Right lobe of liver (tissue), 4 donors: Measurements from ENCODE around the gene MAPKAPK2.

Experiments
- CTCF ChIP-seq, 4 donors: fragments of 200-600 bp in 3 of 4; fragments of 450-650 bp in 1 of 4; IDR thresholded peaks; one replicate each; pipeline versions ENCODE4 v1.5.1 to v1.8.0; 2016 to 2022; ENCODE audit warnings: antibody characterized with exemption in 4 of 4, mild to moderate bottlenecking in 2 of 4
- POLR2A ChIP-seq: fragments of 450-650 bp; IDR thresholded peaks from one replicate; pipeline ENCODE4 v1.6.1; 2017; ENCODE audit warnings: antibody characterized with exemption, mild to moderate bottlenecking
- donor health status: DM: no; HTN: no; CAD: no.
- donor health status: DM: no; HTN: no; CAD: no.
- donor health status: DM: no; HTN: yes; CAD: no.

DNA sequence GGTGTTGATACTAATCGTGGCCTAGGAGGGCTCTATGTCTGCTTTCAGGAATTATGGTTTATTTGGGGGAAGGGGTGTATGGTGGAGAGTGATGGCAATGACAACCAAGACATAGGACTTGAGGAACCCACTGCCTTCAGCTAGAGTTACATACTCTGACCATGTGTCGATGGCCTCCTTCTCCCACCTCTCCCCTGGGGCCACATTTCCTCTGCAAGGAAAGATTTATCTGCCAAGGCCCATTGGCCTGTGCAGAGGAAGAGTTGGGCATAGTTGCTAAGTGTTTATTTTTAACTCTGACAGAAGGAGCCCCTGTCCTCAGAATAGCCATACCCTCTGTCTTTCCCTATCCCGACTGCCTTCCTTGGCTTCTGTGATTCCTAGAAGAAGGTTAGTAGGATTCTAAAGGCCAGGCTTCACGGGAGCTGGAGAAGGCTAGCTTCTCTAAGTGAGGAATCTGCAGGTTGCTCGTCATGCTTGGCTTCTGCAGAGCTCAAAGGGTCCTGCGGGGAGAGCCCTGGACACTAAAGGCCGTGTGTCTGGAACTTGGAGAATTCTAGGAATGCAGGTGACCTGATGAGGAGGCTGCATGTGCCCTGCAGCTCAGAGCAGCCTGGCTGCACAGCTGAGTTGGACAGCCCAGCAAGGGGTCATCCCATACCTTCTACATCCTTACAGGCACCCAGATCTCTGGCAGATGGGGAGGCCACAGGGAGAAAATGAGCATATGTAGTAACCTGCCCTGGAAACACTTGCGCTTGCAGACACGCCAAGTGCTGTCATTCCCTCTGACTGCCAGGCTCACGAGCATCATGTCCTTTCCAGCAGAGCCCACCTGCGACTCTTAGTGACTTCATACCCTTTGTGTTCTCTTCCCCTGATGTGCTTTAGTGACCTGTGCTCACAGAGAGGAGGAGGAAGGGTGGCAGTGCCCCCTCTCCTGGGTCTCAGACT, 9.7 kb downstream of the MAPKAPK2 start:
- TF ChIP-seq CTCF (IDR thresholded peaks at IDR 0.05): no peak
- TF ChIP-seq POLR2A: no peak
